HFF-Myc (cell line): ENCODE data around the gene EML3.

Experiments
- DNase-seq: peaks from one replicate; pipeline ENCODE4 v3.0.0-alpha.2; 2011; ENCODE audit warnings: low read depth; ENCODE audit errors: extremely low read depth
- H3K4me3 ChIP-seq: replicated peaks from 2 replicates; pipeline ENCODE4 v1.5.1; 2011; ENCODE audit warnings: low read depth, mild to moderate bottlenecking, control low read depth, low read length
- TF ChIP-seq, protein P1 (sequence below): IDR thresholded peaks from 2 replicates; pipeline ENCODE4 v1.5.1; 2012; ENCODE audit warnings: mild to moderate bottlenecking, low read depth, low read length, control low read depth; ENCODE audit errors: missing control alignments

EML3 gene

GRCh38 chr11:62558669-62559068 is 53.9 kb downstream of the EML3 start:
- no peak for DNase-seq
- TF ChIP-seq, protein P1, sequence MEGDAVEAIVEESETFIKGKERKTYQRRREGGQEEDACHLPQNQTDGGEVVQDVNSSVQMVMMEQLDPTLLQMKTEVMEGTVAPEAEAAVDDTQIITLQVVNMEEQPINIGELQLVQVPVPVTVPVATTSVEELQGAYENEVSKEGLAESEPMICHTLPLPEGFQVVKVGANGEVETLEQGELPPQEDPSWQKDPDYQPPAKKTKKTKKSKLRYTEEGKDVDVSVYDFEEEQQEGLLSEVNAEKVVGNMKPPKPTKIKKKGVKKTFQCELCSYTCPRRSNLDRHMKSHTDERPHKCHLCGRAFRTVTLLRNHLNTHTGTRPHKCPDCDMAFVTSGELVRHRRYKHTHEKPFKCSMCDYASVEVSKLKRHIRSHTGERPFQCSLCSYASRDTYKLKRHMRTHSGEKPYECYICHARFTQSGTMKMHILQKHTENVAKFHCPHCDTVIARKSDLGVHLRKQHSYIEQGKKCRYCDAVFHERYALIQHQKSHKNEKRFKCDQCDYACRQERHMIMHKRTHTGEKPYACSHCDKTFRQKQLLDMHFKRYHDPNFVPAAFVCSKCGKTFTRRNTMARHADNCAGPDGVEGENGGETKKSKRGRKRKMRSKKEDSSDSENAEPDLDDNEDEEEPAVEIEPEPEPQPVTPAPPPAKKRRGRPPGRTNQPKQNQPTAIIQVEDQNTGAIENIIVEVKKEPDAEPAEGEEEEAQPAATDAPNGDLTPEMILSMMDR: no peak
- H3K4me3 ChIP-seq: no peak overlapping the region

GRCh38 chr11:62556875-62557631 is 55.5 kb downstream of the EML3 start:
- no peak for DNase-seq
- H3K4me3 ChIP-seq: no peak overlapping the region
- TF ChIP-seq, protein P1: no peak

GRCh38 chr11:62556108-62556874 is 56.3 kb downstream of the EML3 start:
- TF ChIP-seq, protein P1: no peak
- H3K4me3 ChIP-seq: peak overlapping the region; percentile 23
- peak; percentile 97 for DNase-seq

GRCh38 chr11:62555464-62556107 is 57.0 kb downstream of the EML3 start:
- DNase-seq: no peak
- H3K4me3 ChIP-seq: peak overlapping the region; percentile 23
- TF ChIP-seq, protein P1: no peak

GRCh38 chr11:62554387-62555167 is 58.0 kb downstream of the EML3 start:
- peak overlapping the region; percentile 38 for H3K4me3 ChIP-seq
- TF ChIP-seq, protein P1: no peak
- DNase-seq: no peak

GRCh38 chr11:62553839-62554361 is 58.7 kb downstream of the EML3 start:
- no peak for DNase-seq
- TF ChIP-seq, protein P1: no peak
- peak overlapping the region; percentile 38 for H3K4me3 ChIP-seq
